ENCODE data around the gene PITPNB. TPM values are rescaled to one million over a fixed set of nuclear protein-coding genes. Genes with fewer than 3 reads are reported as not detected.

PITPNB gene
- total RNA-seq, 1 experiment from 2014 or later: 82.6 TPM

DNA sequence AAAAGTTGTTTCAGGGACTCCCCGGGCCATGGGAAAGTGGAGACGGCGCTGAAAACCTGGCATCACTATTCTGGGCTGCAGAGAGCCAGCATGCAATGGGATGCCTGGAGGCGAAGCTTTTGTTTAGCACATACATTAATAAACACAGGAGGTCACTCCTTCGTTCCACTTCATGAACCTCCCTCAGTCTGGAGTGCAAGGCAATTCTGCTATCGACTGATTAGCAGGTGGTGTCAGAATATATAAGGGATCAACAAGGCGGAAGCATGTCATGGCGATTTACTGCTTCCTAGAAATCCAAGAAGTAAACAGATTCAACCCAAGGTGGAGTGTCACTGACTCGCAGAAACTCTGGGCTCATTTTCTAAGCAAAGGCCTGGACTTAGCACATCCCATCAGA, 72.1 kb downstream of the PITPNB start:
- CTCF ChIA-PET: no interaction called here
- no peak for TF ChIP-seq YY1 (IDR thresholded peaks at IDR 0.05; ENCODE audit: extremely low read depth, insufficient replicate concordance, low read depth, low read length)
- no peak for TF ChIP-seq EGR1 (IDR thresholded peaks at IDR 0.05; ENCODE audit: low read depth)
- TF ChIP-seq, protein P1, sequence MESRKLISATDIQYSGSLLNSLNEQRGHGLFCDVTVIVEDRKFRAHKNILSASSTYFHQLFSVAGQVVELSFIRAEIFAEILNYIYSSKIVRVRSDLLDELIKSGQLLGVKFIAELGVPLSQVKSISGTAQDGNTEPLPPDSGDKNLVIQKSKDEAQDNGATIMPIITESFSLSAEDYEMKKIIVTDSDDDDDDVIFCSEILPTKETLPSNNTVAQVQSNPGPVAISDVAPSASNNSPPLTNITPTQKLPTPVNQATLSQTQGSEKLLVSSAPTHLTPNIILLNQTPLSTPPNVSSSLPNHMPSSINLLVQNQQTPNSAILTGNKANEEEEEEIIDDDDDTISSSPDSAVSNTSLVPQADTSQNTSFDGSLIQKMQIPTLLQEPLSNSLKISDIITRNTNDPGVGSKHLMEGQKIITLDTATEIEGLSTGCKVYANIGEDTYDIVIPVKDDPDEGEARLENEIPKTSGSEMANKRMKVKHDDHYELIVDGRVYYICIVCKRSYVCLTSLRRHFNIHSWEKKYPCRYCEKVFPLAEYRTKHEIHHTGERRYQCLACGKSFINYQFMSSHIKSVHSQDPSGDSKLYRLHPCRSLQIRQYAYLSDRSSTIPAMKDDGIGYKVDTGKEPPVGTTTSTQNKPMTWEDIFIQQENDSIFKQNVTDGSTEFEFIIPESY (IDR thresholded peaks at IDR 0.05; ENCODE audit: extremely low read depth, insufficient replicate concordance, low read length): no peak
- TF ChIP-seq FOSL1 (IDR thresholded peaks at IDR 0.05; ENCODE audit: low read depth): no peak
- TF ChIP-seq TCF7L2 (IDR thresholded peaks at IDR 0.05; ENCODE audit: borderline replicate concordance, extremely low read depth, insufficient read depth, insufficient read length): no peak
- no peak for TF ChIP-seq EZH2 (IDR thresholded peaks at IDR 0.05)
- H3K27me3 ChIP-seq (ENCODE audit: insufficient read depth, low read length): no peaks in the 10 kb centered on the region
- no peaks in the 10 kb centered on the region for H3K9me3 ChIP-seq (ENCODE audit: control insufficient read depth in 1 of 2, insufficient read depth in 1 of 2, low read depth in 1 of 2, low read length in 2 of 2)
- no peak overlapping the region for H2AFZ ChIP-seq (ENCODE audit: low read depth, low read length, poor library complexity, severe bottlenecking)
- no peaks in the 10 kb centered on the region for H3K9me2 ChIP-seq (ENCODE audit: insufficient read depth)
- DNase-seq (ENCODE audit: low read depth, low spot score) (no peak), ATAC-seq (no peak)
- H3K4me2 ChIP-seq (ENCODE audit: low read length): no peak overlapping the region
- BruUV-seq (replicated peaks): no TSS peak
- no peaks in the 10 kb centered on the region for H3K79me2 ChIP-seq (ENCODE audit: insufficient read depth, low read length)
- POLR2A ChIA-PET: no interaction called here
- H4K20me1 ChIP-seq (ENCODE audit: insufficient read depth): no peaks in the 10 kb centered on the region
- H3K36me3 ChIP-seq (ENCODE audit: control insufficient read depth in 1 of 2, insufficient read depth in 2 of 2, low read length in 2 of 2): peaks cover 14 to 16% of the 10 kb centered on the region in 2 experiments; a peak in 3 of 4 replicates
- no peaks in the 10 kb centered on the region for H3K4me1 ChIP-seq (ENCODE audit: control insufficient read depth in 1 of 2, insufficient read depth in 2 of 2, low read length in 2 of 2)
- no peak overlapping the region for H3K9ac ChIP-seq (ENCODE audit: low read length)
- intact Hi-C loops (cut with micrococcal nuclease): no loop called here
- no peak overlapping the region for H3K4me3 ChIP-seq (replicated peaks in 1 of 2; ENCODE audit: low read depth in 1 of 2, low read length in 2 of 2)
- no peak overlapping the region for H3K27ac ChIP-seq (ENCODE audit: low read depth, low read length)
- RAD21 ChIA-PET (ENCODE audit: low non-redundant PET in 1 of 2, low total read pairs in 2 of 2, uncharacterized antibody in 2 of 2, unreplicated experiment in 2 of 2): no interaction called here

DNA sequence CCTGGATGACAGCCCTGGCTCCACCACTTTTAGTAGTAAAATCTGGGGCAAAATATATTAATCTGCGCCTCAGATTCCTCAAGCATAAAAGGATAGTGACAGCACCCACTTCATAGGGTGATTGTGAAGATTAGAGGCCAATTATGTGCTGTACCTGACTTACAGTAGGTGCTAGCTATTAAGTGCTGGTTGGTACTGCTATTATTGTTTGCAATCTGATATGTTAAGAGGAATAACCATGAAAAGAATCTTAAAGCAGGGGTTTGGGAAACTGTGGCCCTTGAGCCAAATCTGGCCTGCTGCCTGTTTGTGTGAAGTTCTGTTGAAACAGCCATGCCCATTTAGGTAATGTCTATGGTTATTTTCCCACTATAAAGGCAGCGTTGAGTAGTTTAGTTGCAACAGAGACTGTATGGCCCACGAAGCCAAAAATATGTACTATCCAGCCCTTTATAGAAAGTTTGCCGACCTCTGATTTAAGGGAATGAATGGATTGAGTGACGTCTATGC, 72.8 kb downstream of the PITPNB start:
- no peak for DNase-seq (ENCODE audit: low read depth, low spot score)
- Histone ChIP-seq H3K9me3 (ENCODE audit: control insufficient read depth in 1 of 2, insufficient read depth in 1 of 2, low read depth in 1 of 2, low read length in 2 of 2) (no peaks in the 10 kb centered on the region), H3K27ac (ENCODE audit: low read depth, low read length) (no peak overlapping the region), H4K20me1 (ENCODE audit: insufficient read depth) (no peaks in the 10 kb centered on the region), H3K9ac (ENCODE audit: low read length) (no peak overlapping the region), H3K79me2 (ENCODE audit: insufficient read depth, low read length) (no peaks in the 10 kb centered on the region), H3K27me3 (ENCODE audit: insufficient read depth, low read length) (no peaks in the 10 kb centered on the region), H3K36me3 (ENCODE audit: control insufficient read depth in 1 of 2, insufficient read depth in 2 of 2, low read length in 2 of 2) (peaks cover 10 to 13% of the 10 kb centered on the region in 2 experiments; a peak in 3 of 4 replicates), H2AFZ (ENCODE audit: low read depth, low read length, poor library complexity, severe bottlenecking) (no peak overlapping the region), H3K4me2 (ENCODE audit: low read length) (no peak overlapping the region), H3K4me3 (replicated peaks in 1 of 2; ENCODE audit: low read depth in 1 of 2, low read length in 2 of 2) (no peak overlapping the region), H3K4me1 (ENCODE audit: control insufficient read depth in 1 of 2, insufficient read depth in 2 of 2, low read length in 2 of 2) (no peaks in the 10 kb centered on the region), H3K9me2 (ENCODE audit: insufficient read depth) (no peaks in the 10 kb centered on the region)
- POLR2A ChIA-PET: no interaction called here
- CTCF ChIA-PET: no interaction called here
- no TSS peak for BruUV-seq (replicated peaks)
- RAD21 ChIA-PET (ENCODE audit: low non-redundant PET in 1 of 2, low total read pairs in 2 of 2, uncharacterized antibody in 2 of 2, unreplicated experiment in 2 of 2): no interaction called here
- intact Hi-C loops (cut with micrococcal nuclease): no loop called here
- TF ChIP-seq EZH2 (IDR thresholded peaks at IDR 0.05): no peak
- TF ChIP-seq, protein P2, sequence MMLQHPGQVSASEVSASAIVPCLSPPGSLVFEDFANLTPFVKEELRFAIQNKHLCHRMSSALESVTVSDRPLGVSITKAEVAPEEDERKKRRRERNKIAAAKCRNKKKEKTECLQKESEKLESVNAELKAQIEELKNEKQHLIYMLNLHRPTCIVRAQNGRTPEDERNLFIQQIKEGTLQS (IDR thresholded peaks at IDR 0.05): no peak
- ATAC-seq: no peak

Measured in HCT116 (cell line).